ENCODE data around the gene SORL1.

DNA sequence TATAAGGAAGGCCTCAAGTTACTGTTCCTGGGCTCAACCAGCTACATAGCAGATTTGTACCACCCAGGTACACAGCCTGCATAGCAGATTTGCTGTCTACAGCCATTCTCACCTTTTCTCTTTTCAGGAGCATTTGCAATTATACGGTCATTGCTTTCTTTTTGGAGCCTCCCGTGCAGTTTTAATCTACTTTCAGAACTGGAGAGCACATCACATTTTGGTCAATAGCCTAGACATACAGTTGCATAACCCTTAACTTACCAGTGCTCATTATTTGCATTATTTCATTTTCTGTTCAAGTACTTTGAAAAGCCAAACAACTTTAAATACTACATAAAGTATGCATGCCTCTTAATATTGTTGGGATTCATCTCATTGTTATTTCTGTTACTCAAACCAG lies 151.2 kb downstream of the SORL1 start:
- TF ChIP-seq EZH2 (IDR thresholded peaks at IDR 0.05; ENCODE audit: insufficient read depth, poor library complexity, severe bottlenecking) (no peak), EZH2phosphoT487 (IDR thresholded peaks at IDR 0.05; ENCODE audit: insufficient read depth, low read depth) (no peak)

All from GM23248 (cell line).